ENCODE measurements around the gene RNF10. TPM values are rescaled to one million over a fixed set of nuclear protein-coding genes. Genes with fewer than 3 reads are reported as not detected.
A peak's percentile ranks its signal among the peaks of the same experiment; 100 is the strongest.

The RNF10 gene
- total and polyA plus RNA-seq, 9 of the 15 experiments (the other 6 are each of a cell fraction or from before 2014, with no cell fraction given): 43.0 to 139 (median 80.1) TPM

- TF ChIP-seq HMBOX1 (IDR thresholded peaks at IDR 0.05) (0 out of 2 replicates have a peak, but pooled peaks have one; percentile 58), TFAP4 (CRISPR knock-in tag; IDR thresholded peaks at IDR 0.05; ENCODE audit: borderline replicate concordance) (peak; percentile 78), SIN3A (IDR thresholded peaks at IDR 0.05; ENCODE audit: borderline replicate concordance in 2 of 2, control insufficient read depth in 1 of 2, low read depth in 2 of 2, low read length in 2 of 2) (peak in 1 of 2 experiments; percentile 72; a peak in 1 of 4 replicates), MAX (CRISPR knock-in tag; IDR thresholded peaks at IDR 0.05) (peak; percentile 72), RB1 (IDR thresholded peaks at IDR 0.05; ENCODE audit: low read depth) (0 out of 2 replicates have a peak, but pooled peaks have one; percentile 64), HNRNPLL (IDR thresholded peaks at IDR 0.05; ENCODE audit: low read depth, low read length, poor library complexity, severe bottlenecking) (peak; percentile 52), TCF7 (IDR thresholded peaks at IDR 0.05; ENCODE audit: borderline replicate concordance) (no peak), CREM (IDR thresholded peaks at IDR 0.05; ENCODE audit: low read depth) (0 out of 2 replicates have a peak, but pooled peaks have one; percentile 25), KDM2B (CRISPR knock-in tag; IDR thresholded peaks at IDR 0.05) (0 out of 2 replicates have a peak, but pooled peaks have one; percentile 23), CCNT2 (IDR thresholded peaks at IDR 0.05; ENCODE audit: borderline replicate concordance, extremely low read depth, insufficient read length, low read depth, low read length) (no peak), NFYB (IDR thresholded peaks at IDR 0.05; ENCODE audit: extremely low read depth, insufficient read length) (peak; percentile 72)
- TF ChIP-seq, protein P1, sequence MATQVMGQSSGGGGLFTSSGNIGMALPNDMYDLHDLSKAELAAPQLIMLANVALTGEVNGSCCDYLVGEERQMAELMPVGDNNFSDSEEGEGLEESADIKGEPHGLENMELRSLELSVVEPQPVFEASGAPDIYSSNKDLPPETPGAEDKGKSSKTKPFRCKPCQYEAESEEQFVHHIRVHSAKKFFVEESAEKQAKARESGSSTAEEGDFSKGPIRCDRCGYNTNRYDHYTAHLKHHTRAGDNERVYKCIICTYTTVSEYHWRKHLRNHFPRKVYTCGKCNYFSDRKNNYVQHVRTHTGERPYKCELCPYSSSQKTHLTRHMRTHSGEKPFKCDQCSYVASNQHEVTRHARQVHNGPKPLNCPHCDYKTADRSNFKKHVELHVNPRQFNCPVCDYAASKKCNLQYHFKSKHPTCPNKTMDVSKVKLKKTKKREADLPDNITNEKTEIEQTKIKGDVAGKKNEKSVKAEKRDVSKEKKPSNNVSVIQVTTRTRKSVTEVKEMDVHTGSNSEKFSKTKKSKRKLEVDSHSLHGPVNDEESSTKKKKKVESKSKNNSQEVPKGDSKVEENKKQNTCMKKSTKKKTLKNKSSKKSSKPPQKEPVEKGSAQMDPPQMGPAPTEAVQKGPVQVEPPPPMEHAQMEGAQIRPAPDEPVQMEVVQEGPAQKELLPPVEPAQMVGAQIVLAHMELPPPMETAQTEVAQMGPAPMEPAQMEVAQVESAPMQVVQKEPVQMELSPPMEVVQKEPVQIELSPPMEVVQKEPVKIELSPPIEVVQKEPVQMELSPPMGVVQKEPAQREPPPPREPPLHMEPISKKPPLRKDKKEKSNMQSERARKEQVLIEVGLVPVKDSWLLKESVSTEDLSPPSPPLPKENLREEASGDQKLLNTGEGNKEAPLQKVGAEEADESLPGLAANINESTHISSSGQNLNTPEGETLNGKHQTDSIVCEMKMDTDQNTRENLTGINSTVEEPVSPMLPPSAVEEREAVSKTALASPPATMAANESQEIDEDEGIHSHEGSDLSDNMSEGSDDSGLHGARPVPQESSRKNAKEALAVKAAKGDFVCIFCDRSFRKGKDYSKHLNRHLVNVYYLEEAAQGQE (IDR thresholded peaks at IDR 0.05; ENCODE audit: borderline replicate concordance): no peak
- TF ChIP-seq, protein P1 (CRISPR knock-in tag; IDR thresholded peaks at IDR 0.05; ENCODE audit: low read depth): peak; percentile 27; the same call in 1 of the 2 replicates
These were observed 46.9 kb downstream of the RNF10 start, which contains the start of gene POP5 (continued) for GRCh38 chr12:120580787-120581723.

Data from K562 (cell line).